A549 (cell line): ENCODE results near the gene UMAD1. TPM values are rescaled to one million over a fixed set of nuclear protein-coding genes. Genes with fewer than 3 reads are reported as not detected.

ENCODE experiments used
- ATAC-seq, 2 experiments: fragments of 200-7000 bp in 1 of 2; fragments of >200 bp in 1 of 2; cut with Nextera tagmentation in 1 of 2; cut with Tn5 transposase in 1 of 2; 3 replicates each; pipeline versions ENCODE4 v1.8.0 to v1.9.1; 2018 to 2020; ENCODE audit warnings: mild to moderate bottlenecking in 1 of 2, moderate library complexity in 1 of 2
- CTCF ChIA-PET: fragments of 300-600 bp; sonication (Branson Sonifier 250); formaldehyde crosslinking; extraction: SDS; loops from one replicate; lab custom pipeline; 2021; ENCODE audit warnings: antibody characterized with exemption, inconsistent platforms; lab: Yijun Ruan, JAX
- POLR2A ChIA-PET: fragments of 350-600 bp; formaldehyde crosslinking; extraction: SDS; loops from one replicate; lab custom pipeline; 2021; ENCODE audit warnings: antibody characterized with exemption, inconsistent platforms; lab: Yijun Ruan, JAX
- DNase-seq, 2 experiments: peaks; one replicate each; pipeline versions ENCODE4 v3.0.0 to v3.0.0-alpha.2; 2011 to 2016; ENCODE audit warnings: low read depth in 1 of 2, low spot score in 1 of 2
- FAIRE-seq: peaks from 2 replicates; lab custom pipeline; 2011; peaks lifted over from hg19 to GRCh38; lab: Jason Lieb, UNC
- H3K27ac ChIP-seq, 2 experiments: fragments of >200 bp; sonication (Bioruptor Twin); formaldehyde crosslinking; 3 replicates each; pipeline ENCODE4 v1.5.1; 2016 to 2017
- H3K4me1 ChIP-seq: fragments of >200 bp; sonication (Bioruptor Twin); formaldehyde crosslinking; 3 replicates; pipeline ENCODE4 v1.6.1; 2016
- H3K4me2 ChIP-seq: fragments of >200 bp; sonication (Bioruptor Twin); formaldehyde crosslinking; 3 replicates; pipeline ENCODE4 v1.6.1; 2016
- H3K4me3 ChIP-seq: fragments of >200 bp; sonication (Bioruptor Twin); formaldehyde crosslinking; 3 replicates; pipeline ENCODE4 v1.5.1; 2016
- H3K9me3 ChIP-seq: fragments of >200 bp; sonication (Bioruptor Twin); formaldehyde crosslinking; 3 replicates; pipeline ENCODE4 v1.6.1; 2016
- ATOH8 ChIP-seq: fragments of 250-450 bp; sonication (Bioruptor Pico); IDR thresholded peaks from 2 replicates; pipeline ENCODE4 v1.5.0; 2020; ENCODE audit warnings: low read depth, mild to moderate bottlenecking, moderate library complexity
- BCL3 ChIP-seq: fragments of >200 bp; sonication (Bioruptor Twin); formaldehyde crosslinking; IDR thresholded peaks from 3 replicates; pipeline ENCODE4 v1.6.1; 2016
- BHLHE40 ChIP-seq: IDR thresholded peaks from 2 replicates; pipeline ENCODE4 v1.6.1; 2012; ENCODE audit warnings: low read depth, low read length, inconsistent platforms
- CEBPB ChIP-seq, 2 experiments: fragments of >200 bp in 1 of 2; sonication (Bioruptor Twin) in 1 of 2; formaldehyde crosslinking in 1 of 2; IDR thresholded peaks; 2 replicates each; pipeline ENCODE4 v1.6.1; 2012 to 2016
- CHD2 ChIP-seq: fragments of 150-350 bp; IDR thresholded peaks from 2 replicates; pipeline ENCODE4 v1.6.1; 2014; ENCODE audit warnings: low read length; ENCODE audit not compliant: partially characterized antibody
- EHF ChIP-seq: fragments of 250-450 bp; sonication (Bioruptor Pico); IDR thresholded peaks from 2 replicates; pipeline ENCODE4 v1.5.0; 2020; ENCODE audit warnings: mild to moderate bottlenecking
- EHMT2 ChIP-seq: fragments of 200-600 bp; sonication (generic); IDR thresholded peaks from 2 replicates; pipeline ENCODE4 v1.6.1; 2016; ENCODE audit warnings: antibody characterized with exemption, low read depth, mild to moderate bottlenecking, moderate library complexity
- EP300 ChIP-seq, 2 experiments: fragments of >200 bp; sonication (Bioruptor Twin); formaldehyde crosslinking; IDR thresholded peaks; 2 replicates in 1 of 2; 3 replicates in 1 of 2; pipeline ENCODE4 v1.6.1; 2016 to 2017
- FOXS1 ChIP-seq: fragments of 250-450 bp; sonication (Bioruptor Pico); IDR thresholded peaks from 2 replicates; pipeline ENCODE4 v1.5.0; 2020; ENCODE audit warnings: mild to moderate bottlenecking, moderate library complexity
- JUNB ChIP-seq: fragments of >200 bp; sonication (Bioruptor Twin); formaldehyde crosslinking; IDR thresholded peaks from 2 replicates; pipeline ENCODE4 v1.6.1; 2016
- MAFK ChIP-seq: fragments of 450-650 bp; IDR thresholded peaks from 2 replicates; pipeline ENCODE4 v1.6.1; 2014; ENCODE audit not compliant: partially characterized antibody
- MAX ChIP-seq: IDR thresholded peaks from 2 replicates; pipeline ENCODE4 v1.6.1; 2012
- MAZ ChIP-seq: fragments of 150-350 bp; IDR thresholded peaks from 2 replicates; pipeline ENCODE4 v1.6.1; 2014; ENCODE audit warnings: antibody characterized with exemption, low read depth, low read length, borderline replicate concordance
- MYC ChIP-seq: IDR thresholded peaks from 2 replicates; pipeline ENCODE4 v1.6.1; 2012; ENCODE audit warnings: mild to moderate bottlenecking, inconsistent platforms, low read length, improper control_type of control experiment, borderline replicate concordance
- NFE2L2 ChIP-seq: fragments of 150-350 bp; conservative IDR thresholded peaks from 2 replicates; pipeline ENCODE4 v1.6.1; 2014; ENCODE audit warnings: low read length
- PBX3 ChIP-seq: IDR thresholded peaks from 2 replicates; pipeline ENCODE4 v1.6.1; 2012
- PHF8 ChIP-seq: fragments of 200-600 bp; sonication (generic); IDR thresholded peaks from 2 replicates; pipeline ENCODE4 v1.6.1; 2016; ENCODE audit warnings: low read depth, mild to moderate bottlenecking, antibody characterized with exemption, moderate library complexity, borderline replicate concordance
- POLR2AphosphoS2 ChIP-seq: conservative IDR thresholded peaks from 2 replicates; pipeline ENCODE4 v1.6.1; 2012; ENCODE audit warnings: low read length, improper control_type of control experiment, inconsistent platforms
- RAD21 ChIP-seq, 2 experiments: fragments of >200 bp in 1 of 2; sonication (Bioruptor Twin) in 1 of 2; formaldehyde crosslinking in 1 of 2; IDR thresholded peaks in 1 of 2; conservative IDR thresholded peaks in 1 of 2; 2 replicates in 1 of 2; 3 replicates in 1 of 2; pipeline ENCODE4 v1.6.1; 2012 to 2018; ENCODE audit warnings: inconsistent platforms in 1 of 2
- RCOR1 ChIP-seq: fragments of 150-350 bp; IDR thresholded peaks from 2 replicates; pipeline ENCODE4 v1.6.1; 2014; ENCODE audit warnings: antibody characterized with exemption, low read length, low read depth
- REST ChIP-seq: fragments of 200-600 bp; sonication (generic); IDR thresholded peaks from 2 replicates; pipeline ENCODE4 v1.6.1; 2016; ENCODE audit warnings: antibody characterized with exemption, mild to moderate bottlenecking, moderate library complexity
- TFCP2L1 ChIP-seq: fragments of 250-450 bp; sonication (Bioruptor Pico); IDR thresholded peaks from 2 replicates; pipeline ENCODE4 v1.5.0; 2021; ENCODE audit warnings: mild to moderate bottlenecking
- WGBS: methylation state at CpG from one replicate; pipeline ENCODE4 v1.1.6; 2017; ENCODE audit errors: missing lambda C conversion rate; 5-methylcytosine and 5-hydroxymethylcytosine counted together
- polyA plus RNA-seq, 4 experiments: library from polyadenylated mRNA; depleted of rRNA in 3 of 4; stranded (reverse); fragments of >200 nt; fragmentation: RNase III in 1 of 4; extraction: RNeasy Plus Mini Kit Qiagen cat#74134 plus additional on column Dnase treatment in 1 of 4; gene quantifications; 2 replicates in 3 of 4; 3 replicates in 1 of 4; pipeline ENCODE4 v1.2.3, GENCODE V29; 2011 to 2017

The UMAD1 gene
- polyA plus RNA-seq, 2 of the 4 experiments (the other 2 are of a cell fraction): 21.4 to 46.4 TPM

- H3K9me3 ChIP-seq: no peaks in the 10 kb centered on the region
- WGBS: 87% methylated on average over 1 of the region's 1 CpG
- ChIA-PET CTCF (interaction anchor here (0.8 to 1.0 kb wide), 2 partner anchors 31 to 74 kb away, joined by 3 read pairs; partner anchors contain the start of gene RPA3), POLR2A (no interaction called here)
- H3K4me2 ChIP-seq: no peak overlapping the region
- ATAC-seq (no peak), DNase-seq (no peak), FAIRE-seq (no peak)
- H3K4me1 ChIP-seq: no peaks in the 10 kb centered on the region; the same call in 2 of the 3 replicates
- H3K4me3 ChIP-seq: no peak overlapping the region
- no peak overlapping the region for H3K27ac ChIP-seq
- no peak for TF ChIP-seq MAFK
- TF ChIP-seq MYC: no peak
- TF ChIP-seq EHF (CRISPR knock-in tag): no peak
- TF ChIP-seq POLR2AphosphoS2: no peak
- no peak for TF ChIP-seq RCOR1
- TF ChIP-seq CEBPB (IDR thresholded peaks at IDR 0.05): no peak
- no peak for TF ChIP-seq REST
- no peak for TF ChIP-seq JUNB
- TF ChIP-seq BHLHE40: no peak
- no peak for TF ChIP-seq BCL3
- TF ChIP-seq FOXS1 (CRISPR knock-in tag): no peak
- no peak for TF ChIP-seq NFE2L2
Measured at GRCh38 chr7:7687800-7688199, 47.2 kb downstream of the UMAD1 start.

GRCh38 chr7:7688310-7688709 lies 47.8 kb downstream of the UMAD1 start:
- no peak for DNase-seq
- Histone ChIP-seq H3K4me1 (peaks cover 3% of the 10 kb centered on the region; the same call in 2 of the 3 replicates), H3K27ac (no peak overlapping the region), H3K4me3 (no peak overlapping the region), H3K9me3 (no peaks in the 10 kb centered on the region), H3K4me2 (no peak overlapping the region)
- no peak for ATAC-seq
- POLR2A ChIA-PET: no interaction called here
- 69% methylated on average over 6 of the region's 6 CpGs for WGBS
- FAIRE-seq: no peak
- no peak for TF ChIP-seq ATOH8
- CTCF ChIA-PET: interaction anchor here (1.0 to 1.4 kb wide), 2 partner anchors 73 to 264 kb away, joined by 3 to 4 read pairs; no protein-coding TSS in a partner anchor

GRCh38 chr7:7688956-7689355 lies 48.4 kb downstream of the UMAD1 start:
- H3K4me2 ChIP-seq: no peak overlapping the region
- WGBS: 90% methylated on average over 4 of the region's 4 CpGs
- H3K4me3 ChIP-seq: no peak overlapping the region
- H3K9me3 ChIP-seq: no peaks in the 10 kb centered on the region
- no peak for ATAC-seq
- TF ChIP-seq MAZ (no peak), PHF8 (no peak), EHMT2 (no peak), MAX (no peak), TFCP2L1 (CRISPR knock-in tag) (no peak), PBX3 (no peak), EP300 (IDR thresholded peaks at IDR 0.05) (no peak), RAD21 (conservative IDR thresholded peaks at IDR 0.05 in 1 of 2, IDR thresholded peaks at IDR 0.05 in 1 of 2) (no peak), CHD2 (no peak)
- DNase-seq: no peak
- peaks cover 10% of the 10 kb centered on the region; the same call in 2 of the 3 replicates for H3K4me1 ChIP-seq
- ChIA-PET CTCF (interaction anchor here (1.4 to 5.3 kb wide), 2 partner anchors 8 to 264 kb away, joined by 4 to 32 read pairs; no protein-coding TSS in a partner anchor), POLR2A (no interaction called here)
- no peak for FAIRE-seq
- H3K27ac ChIP-seq: no peak overlapping the region
